Adrenal gland (tissue), 5 donors: ENCODE data around the gene ANO4.

Experiments used
- POLR2A ChIP-seq, 2 donors: fragments of 450-650 bp; IDR thresholded peaks; one replicate each; pipeline ENCODE4 v1.6.1; 2017; ENCODE audit warnings: antibody characterized with exemption in 2 of 2, mild to moderate bottlenecking in 2 of 2, moderate library complexity in 1 of 2
- TF ChIP-seq, protein P1 (sequence below), 6 experiments: fragments of 450-650 bp in 4 of 6; fragments of 200-600 bp in 2 of 6; sonication (generic) in 1 of 6; IDR thresholded peaks; 1 replicate in 5 of 6; 2 replicates in 1 of 6; pipeline versions ENCODE4 v1.5.1 to v1.8.0; 2016 to 2021; ENCODE audit warnings: antibody characterized with exemption in 6 of 6, mild to moderate bottlenecking in 2 of 6, moderate library complexity in 1 of 6
- donor health status: DM: no; HTN: no; CAD: no.

DNA sequence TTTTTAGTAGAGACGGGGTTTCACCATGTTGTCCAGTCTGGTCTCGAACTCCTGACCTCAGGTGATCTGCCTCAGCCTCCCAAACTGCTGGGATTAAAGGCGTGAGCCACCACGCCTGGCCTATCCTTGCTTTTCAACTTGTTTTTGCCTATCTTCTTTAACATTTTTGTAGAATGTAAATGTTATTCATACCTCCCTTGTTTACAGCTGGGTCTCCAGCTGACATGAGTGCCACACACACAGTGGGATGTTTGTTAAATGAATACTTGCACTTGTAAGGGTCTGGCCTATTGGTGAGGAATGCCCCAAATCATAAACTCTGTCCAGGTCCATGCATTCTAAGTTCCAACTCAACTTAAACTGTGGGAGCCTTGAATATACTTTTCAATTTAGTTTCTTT, 176.3 kb downstream of the ANO4 start:
- TF ChIP-seq, protein P1, sequence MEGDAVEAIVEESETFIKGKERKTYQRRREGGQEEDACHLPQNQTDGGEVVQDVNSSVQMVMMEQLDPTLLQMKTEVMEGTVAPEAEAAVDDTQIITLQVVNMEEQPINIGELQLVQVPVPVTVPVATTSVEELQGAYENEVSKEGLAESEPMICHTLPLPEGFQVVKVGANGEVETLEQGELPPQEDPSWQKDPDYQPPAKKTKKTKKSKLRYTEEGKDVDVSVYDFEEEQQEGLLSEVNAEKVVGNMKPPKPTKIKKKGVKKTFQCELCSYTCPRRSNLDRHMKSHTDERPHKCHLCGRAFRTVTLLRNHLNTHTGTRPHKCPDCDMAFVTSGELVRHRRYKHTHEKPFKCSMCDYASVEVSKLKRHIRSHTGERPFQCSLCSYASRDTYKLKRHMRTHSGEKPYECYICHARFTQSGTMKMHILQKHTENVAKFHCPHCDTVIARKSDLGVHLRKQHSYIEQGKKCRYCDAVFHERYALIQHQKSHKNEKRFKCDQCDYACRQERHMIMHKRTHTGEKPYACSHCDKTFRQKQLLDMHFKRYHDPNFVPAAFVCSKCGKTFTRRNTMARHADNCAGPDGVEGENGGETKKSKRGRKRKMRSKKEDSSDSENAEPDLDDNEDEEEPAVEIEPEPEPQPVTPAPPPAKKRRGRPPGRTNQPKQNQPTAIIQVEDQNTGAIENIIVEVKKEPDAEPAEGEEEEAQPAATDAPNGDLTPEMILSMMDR (IDR thresholded peaks at IDR 0.05), result no peak
- TF ChIP-seq POLR2A (IDR thresholded peaks at IDR 0.05), result no peak
